Astrocyte (in vitro differentiated cells and primary cell): ENCODE measurements around the gene COL12A1.

ENCODE experiments used
- EZH2 ChIP-seq: IDR thresholded peaks from 2 replicates; pipeline ENCODE4 v1.6.1; 2012; ENCODE audit warnings: mild to moderate bottlenecking, low read length, inconsistent platforms; ENCODE audit not compliant: insufficient read depth
- TF ChIP-seq, protein P1 (sequence below): IDR thresholded peaks from 2 replicates; pipeline ENCODE4 v1.5.1; 2011; ENCODE audit warnings: low read depth, mild to moderate bottlenecking, inconsistent platforms, low read length, moderate library complexity; ENCODE audit not compliant: insufficient read depth

DNA sequence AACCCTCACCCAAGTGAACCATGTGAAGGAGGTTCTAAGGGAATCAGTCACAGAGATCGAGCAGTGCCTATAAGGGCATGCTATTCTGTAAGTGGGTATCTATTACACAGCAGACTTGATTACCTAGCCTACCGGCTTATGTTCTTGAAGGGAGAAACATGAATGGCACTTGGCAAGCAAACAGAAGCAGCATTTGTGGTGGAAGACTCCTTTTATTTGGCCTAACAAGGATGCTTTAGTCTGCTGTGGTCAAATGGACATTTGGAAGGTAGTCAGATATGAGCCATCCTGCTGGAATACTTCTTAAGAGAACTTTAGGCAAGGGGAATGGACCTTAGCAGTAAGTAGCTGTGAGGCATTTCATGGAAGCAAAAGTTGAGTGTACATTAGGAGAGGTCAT, 126.3 kb downstream of the COL12A1 start:
- TF ChIP-seq, protein P1, sequence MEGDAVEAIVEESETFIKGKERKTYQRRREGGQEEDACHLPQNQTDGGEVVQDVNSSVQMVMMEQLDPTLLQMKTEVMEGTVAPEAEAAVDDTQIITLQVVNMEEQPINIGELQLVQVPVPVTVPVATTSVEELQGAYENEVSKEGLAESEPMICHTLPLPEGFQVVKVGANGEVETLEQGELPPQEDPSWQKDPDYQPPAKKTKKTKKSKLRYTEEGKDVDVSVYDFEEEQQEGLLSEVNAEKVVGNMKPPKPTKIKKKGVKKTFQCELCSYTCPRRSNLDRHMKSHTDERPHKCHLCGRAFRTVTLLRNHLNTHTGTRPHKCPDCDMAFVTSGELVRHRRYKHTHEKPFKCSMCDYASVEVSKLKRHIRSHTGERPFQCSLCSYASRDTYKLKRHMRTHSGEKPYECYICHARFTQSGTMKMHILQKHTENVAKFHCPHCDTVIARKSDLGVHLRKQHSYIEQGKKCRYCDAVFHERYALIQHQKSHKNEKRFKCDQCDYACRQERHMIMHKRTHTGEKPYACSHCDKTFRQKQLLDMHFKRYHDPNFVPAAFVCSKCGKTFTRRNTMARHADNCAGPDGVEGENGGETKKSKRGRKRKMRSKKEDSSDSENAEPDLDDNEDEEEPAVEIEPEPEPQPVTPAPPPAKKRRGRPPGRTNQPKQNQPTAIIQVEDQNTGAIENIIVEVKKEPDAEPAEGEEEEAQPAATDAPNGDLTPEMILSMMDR = no peak
- TF ChIP-seq EZH2 = no peak
